ENCODE data around the gene ATP8B4.
"Not testable (repeated sequence)": the region's sequence is repeated elsewhere in the genome, so short reads cannot be mapped to it uniquely, and the experiment has no call there.

ATP8B4 gene

DNA sequence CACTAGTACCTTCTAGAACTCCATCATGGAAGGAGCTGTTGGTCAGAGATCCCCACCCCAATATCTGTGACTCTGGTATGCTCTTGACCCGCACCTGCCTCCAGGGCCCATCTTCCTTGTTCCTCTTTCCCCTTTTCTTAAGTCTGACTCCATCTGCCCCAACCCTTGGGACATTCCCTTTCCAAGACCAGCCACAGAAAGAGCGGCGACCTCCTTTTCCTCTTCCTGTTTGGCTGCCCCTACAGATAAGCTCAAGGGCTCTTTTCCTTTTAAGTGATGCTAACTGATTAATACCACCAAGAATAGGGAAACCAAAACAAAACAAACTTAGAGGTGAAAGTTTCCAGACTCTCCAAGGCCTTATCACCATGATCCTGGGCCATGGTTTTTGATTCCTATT lies 21.9 kb upstream of the ATP8B4 start:
- no peak for DNase-seq (ENCODE audit: low spot score)

GRCh38 chr15:50140098-50140497 lies 21.1 kb upstream of the ATP8B4 start:
- no peak for DNase-seq (ENCODE audit: low spot score)

GRCh38 chr15:50138391-50138790 lies 19.4 kb upstream of the ATP8B4 start:
- DNase-seq (ENCODE audit: low spot score): no peak

DNA sequence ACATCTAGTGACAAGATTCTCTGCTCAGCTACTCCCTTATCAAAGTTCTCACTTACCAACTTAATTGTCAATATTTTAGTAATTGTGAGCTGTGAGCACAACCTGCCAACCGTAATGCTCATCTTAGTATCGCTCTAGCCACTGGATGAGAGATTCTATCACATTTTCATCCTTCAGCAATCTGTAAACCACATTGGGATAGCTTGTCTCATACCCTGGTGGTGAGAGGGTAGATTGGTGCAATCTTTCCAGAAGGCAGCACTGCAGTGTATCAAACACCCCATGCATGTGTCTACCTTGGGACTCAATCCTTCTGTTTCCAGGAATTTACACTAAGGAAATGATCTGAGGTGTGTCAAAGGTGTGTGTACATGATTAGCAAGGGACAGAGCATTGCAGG lies 18.9 kb upstream of the ATP8B4 start:
- no peak for DNase-seq (ENCODE audit: low spot score)

DNA sequence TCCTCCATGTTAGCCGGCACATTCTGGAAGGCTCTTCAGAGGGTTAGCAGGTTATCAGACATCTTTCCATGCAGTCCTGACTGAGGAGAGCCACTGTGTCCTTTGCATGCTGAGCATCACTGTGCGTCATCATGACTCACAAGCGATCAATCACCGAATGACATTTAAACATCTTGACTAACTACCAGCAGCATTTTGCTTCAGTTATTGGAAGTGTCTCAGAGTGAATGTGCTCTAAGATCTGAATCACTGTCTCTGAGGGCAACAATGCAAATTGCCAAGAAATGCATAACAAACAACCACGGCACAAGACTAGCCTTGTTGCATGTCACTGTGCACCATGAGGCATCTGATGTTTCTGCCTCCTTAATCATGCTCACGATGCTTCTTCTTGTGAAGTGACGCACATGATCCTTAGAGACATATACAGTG lies 18.3 kb upstream of the ATP8B4 start:
- peak; percentile 84 for DNase-seq (ENCODE audit: low spot score)

DNA sequence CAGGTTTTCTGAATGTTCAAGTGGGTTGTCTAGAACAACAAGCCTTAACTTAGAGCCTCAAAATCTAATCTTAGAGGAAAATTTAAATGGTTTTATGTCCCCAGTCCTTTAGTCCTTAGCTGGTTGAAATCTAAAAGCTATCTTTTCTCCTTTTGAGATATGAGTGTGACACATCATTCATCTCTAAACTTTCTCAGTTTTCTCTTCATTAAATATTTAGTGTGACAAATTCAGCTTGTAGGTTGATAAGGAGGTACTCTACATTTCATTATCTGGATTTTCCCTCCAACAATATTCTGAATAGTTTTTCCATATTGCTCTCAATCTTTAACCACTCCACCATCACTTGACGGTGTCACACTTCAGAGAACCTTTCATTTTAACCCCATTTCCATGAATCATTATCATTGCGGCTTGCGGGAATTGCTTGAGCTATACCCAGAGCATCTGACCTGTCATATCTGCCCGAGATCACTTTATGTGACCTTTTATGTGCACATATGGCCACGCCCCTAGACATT lies 16.1 kb upstream of the ATP8B4 start:
- no peak for DNase-seq (ENCODE audit: low spot score)

DNA sequence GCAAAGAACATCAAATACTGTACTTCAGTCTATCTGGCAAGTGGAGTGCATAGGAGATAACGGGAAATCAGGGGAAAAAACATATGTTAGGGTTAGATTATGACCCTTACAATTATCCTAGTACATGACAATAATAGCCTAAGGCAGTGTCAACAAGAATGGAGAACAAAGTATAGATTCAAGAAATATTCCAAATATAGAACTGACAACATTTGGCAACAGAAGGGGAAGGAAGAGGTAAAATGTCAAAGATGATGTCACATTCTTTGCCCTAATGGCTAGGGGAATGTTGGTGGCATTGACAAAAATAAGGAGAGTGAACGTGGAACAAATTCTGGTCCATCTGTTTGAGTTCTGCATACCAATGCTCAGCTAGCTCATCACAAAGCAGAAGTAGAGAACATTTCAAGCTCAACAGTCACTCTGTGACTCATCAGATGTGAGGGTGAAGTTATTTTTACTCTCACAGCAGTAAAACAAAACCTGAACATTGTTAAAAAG lies 15.5 kb upstream of the ATP8B4 start:
- peak; percentile 83 for DNase-seq (ENCODE audit: low spot score)

DNA sequence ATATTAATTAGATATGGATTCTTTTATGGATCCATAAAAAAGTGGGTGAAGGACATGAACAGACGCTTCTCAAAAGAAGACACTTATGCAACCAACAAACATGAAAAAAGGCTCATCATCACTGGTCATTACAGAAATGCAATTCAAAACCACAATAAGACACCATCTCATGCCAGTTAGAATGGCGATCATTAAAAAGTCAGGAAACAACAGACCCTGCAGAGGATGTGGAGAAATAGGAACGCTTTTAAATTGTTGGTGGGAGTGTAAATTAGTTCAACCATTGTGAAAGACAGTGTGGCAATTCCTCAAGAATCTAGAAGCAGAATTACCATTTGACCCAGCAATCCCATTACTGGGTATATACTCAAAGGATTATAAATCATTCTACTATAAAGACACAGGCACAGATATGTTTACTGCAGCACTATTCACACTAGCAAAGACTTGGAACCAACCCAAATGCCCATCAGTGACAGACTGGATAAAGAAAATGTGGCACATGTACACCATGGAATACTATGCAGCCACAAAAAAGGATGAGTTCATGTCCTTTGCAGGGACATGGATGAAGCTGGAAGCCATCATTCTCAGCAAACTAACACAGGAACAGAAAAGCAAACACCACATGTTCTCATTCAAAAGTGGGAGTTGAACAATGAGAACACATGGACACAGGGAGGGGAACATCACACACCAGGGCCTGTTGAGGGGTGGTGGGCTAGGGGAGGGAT lies 13.4 kb upstream of the ATP8B4 start:
- DNase-seq (ENCODE audit: low spot score): not testable (repeated sequence)

GRCh38 chr15:50131617-50132016 lies 12.6 kb upstream of the ATP8B4 start:
- no peak for DNase-seq (ENCODE audit: low spot score)

- no peak for DNase-seq (ENCODE audit: low spot score)
Observed at GRCh38 chr15:50128266-50128665, 9.2 kb upstream of the ATP8B4 start.

DNA sequence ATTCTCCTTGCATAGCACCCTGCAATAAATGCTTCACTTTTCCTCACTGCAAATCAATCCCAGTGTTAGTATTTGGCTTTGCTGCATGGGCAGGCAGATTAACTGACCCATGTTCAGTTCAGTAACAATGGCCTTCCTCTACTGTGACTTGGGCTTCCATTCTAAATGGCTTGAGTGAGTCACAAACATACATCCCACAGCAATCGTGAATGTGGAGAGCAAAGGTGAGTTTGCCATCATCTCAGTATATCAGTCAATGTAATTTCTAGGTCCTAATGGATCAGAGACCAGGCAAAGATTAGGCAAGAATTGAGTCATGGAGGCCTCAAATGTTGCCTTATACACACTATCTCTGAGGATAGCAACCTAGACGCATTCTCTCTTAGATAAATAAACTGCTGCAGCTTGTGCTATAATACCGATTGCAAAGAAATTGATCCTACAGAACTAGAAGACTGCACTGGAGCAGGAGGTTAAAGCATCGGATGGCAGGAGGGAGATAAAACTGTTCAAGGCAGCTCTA lies 8.3 kb upstream of the ATP8B4 start:
- no peak for DNase-seq (ENCODE audit: low spot score)

GRCh38 chr15:50126072-50126471 lies 7.0 kb upstream of the ATP8B4 start:
- no peak for DNase-seq (ENCODE audit: low spot score)

- DNase-seq (ENCODE audit: low spot score): no peak
Observed at GRCh38 chr15:50124631-50125030, 5.6 kb upstream of the ATP8B4 start.

DNA sequence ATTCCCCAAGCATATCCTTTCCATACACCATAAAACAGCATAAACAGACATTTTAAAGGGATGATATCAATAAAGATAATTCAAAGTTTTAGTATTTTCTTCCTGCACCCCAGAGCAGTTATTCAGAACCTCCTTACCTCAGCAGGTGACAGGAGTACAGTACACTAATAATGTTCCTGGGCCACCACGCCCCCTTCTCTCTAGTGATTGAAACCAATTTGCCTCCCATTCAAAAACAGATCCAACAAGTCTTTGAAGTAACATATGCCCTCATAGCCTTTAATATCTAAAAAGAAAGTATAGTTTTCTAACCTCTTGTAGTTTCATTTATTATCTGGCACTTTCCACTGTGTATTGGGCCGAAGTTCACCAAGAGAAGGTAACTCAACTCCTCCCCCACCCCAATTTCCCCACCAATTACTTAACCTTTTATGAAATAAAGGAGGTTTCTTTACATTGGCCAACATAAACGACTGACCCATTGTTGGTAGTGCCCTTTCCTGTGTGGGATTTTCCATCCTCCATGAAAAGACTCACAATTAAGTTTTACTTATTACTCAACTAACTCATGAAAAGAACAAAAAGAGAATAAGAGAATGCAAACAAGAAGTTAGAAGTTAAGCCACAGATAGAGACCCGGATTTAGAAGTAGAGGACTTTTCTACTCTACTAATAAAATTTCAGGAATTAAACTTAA lies 5.0 kb upstream of the ATP8B4 start:
- no peak for DNase-seq (ENCODE audit: low spot score)

DNA sequence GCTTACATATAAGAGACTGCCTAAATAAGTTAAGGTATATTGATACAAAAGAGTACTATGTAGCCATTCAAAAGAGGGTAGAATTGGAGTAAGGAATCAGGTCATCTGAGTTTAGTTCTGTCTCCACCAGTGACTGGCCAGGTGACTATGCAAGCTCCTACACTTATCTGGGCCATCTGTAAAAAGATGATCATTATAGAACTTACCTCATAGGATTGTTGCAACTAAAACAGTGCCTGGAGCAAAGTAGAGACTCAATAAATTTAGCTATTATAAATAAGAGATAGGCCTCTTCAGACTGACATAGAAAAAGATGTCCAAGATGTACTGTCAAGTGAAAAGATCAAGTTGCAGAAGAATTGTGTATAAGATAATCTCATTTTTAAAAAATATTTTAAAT lies 1.7 kb upstream of the ATP8B4 start:
- no peak for DNase-seq (ENCODE audit: low spot score)

DNA sequence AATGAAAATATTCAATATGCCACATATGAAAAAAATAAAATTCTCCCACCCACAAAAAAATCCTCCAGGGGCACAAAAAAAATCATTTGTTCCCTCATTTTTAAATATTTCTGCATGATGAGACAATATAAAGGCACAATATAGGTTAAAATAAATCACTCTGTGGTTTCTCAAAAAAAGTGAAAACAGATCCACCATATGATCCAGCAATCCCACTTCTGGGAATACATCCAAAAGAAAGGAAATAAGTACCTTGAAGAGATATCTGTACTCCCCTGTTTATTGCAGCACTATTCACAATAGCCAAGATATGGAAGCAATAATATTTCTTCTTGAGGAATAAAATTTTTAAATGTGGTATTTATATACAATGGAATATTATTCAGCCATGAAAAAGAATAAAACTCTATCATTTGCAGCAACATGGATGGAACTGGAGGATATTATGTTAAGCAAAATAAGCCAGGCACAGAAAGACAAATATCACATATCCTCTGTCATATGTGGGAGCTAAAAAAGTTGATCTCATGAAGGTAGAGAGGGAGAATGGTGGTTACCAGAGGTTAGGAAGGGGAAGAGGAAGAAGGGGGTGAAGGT lies 1.5 kb downstream of the ATP8B4 start:
- no peak for DNase-seq (ENCODE audit: low spot score)

GRCh38 chr15:50116477-50116876 lies 2.6 kb downstream of the ATP8B4 start:
- DNase-seq (ENCODE audit: low spot score): peak; percentile 39

DNA sequence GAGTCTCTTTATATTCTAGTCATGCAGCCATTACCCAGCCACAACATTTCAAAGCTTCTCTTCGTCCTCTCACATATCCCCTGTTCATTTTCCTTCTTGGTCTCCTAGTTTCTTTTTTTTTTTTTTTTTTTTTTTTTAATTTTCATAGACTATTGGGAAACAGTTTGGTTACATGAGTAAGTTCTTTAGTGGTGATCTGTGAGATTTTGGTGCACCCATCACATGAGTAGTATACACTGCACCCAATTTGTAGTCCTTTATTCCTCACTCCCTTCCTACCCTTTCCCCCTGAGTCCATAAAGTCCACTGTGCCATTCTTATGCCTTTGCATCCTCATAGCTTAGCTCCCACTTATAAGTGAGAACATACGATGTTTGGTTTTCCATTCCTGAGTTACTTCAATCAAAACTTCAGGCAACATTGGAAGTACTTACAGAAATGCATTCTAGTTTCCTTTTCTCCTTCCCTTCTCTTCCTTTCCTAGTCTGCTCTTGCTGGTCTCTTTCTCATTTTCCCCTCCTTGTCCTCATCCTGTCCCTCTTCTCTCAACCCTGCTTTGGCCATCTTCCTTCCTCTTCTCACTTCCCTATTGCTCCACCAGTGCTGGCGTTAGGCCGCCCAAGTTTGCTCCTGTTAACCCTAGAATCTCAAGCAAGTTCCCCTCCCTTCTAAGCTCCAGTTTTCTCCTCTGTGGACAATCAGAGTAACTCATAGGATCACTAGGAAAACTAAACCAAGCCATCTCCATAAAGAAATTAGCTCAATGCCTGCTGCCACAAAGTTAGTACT lies 4.8 kb downstream of the ATP8B4 start:
- no peak for DNase-seq (ENCODE audit: low spot score)

- DNase-seq (ENCODE audit: low spot score): no peak
Observed at GRCh38 chr15:50113187-50113505, 5.9 kb downstream of the ATP8B4 start.

DNA sequence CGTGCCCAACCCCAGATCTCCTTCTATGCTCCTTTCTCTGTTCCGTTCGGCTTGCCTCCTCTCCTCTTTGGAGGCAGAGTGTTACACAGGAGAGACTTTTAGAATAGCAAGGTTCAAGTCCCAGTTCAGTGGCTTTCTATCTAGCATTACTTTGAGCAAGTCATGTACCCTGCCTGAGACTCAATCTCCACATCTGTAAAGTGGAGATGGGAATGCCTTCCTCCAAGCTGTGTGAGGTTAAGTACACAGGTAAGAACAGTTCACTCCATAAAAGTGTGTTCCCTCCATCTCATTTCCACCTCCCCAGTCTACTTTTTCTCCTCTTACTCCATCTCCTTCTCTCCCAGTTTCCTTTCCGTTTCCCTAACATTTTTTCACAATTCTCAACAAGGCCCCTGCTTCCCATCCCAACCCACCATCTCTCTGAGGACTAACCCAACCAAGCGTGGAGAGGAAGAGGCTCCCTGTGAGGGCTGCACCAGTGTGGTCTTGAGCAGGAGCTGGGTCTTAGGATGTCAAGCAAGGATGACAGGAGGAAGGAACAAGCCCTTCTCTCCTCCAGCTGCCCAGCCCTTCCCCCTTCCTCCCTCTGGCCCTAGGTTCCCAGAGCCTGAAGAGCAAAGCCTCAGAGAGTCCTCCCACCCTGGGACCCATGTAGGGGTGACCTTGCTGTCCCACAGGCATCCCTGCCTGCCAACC lies 6.4 kb downstream of the ATP8B4 start:
- no peak for DNase-seq (ENCODE audit: low spot score)

- DNase-seq (ENCODE audit: low spot score): no peak
Observed at GRCh38 chr15:50110285-50110684, 8.7 kb downstream of the ATP8B4 start.

All from AG20443 (cell line).